ENCODE measurements around the gene TRAM2. TPM values are rescaled to one million over a fixed set of nuclear protein-coding genes. Genes with fewer than 3 reads are reported as not detected.

Gene TRAM2
- total and polyA plus RNA-seq, 5 donors from 2014 or later = 3.2 to 12.0 (median 4.0) TPM

DNA sequence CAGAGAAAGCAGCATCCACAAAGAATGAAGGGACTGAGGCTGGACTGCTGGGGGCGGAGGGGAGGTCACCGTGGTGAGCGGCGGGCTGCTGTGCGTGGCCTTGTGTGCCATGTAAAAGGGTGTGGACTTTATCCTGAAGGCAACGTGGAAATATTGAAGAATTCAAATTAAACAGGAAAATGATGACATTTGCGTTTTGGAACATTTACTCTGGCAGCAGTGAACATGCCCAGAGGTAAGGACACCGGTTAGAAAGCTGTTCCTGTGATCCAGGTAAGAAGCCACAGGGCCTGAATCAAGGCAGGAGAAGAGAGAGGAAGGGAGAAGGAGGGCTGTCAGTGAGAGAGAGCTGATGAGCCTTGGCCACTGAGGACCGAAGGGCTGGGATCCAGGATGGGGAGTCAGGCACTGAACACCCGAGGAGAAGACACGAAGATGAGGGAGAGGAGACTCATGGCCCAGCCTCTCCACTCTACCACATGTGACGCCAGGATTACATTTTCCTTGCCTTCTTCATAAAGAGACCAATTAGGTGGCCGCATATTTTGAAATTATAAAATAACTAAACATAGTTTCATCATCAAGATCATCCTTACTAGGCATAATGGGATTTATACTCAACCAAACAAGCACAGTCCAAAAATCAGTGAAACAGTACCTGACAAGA is 58.4 kb downstream of the TRAM2 start:
- H3K9me3 ChIP-seq (ENCODE audit: control insufficient read depth in 2 of 2, low read length in 2 of 2) = no peaks in the 10 kb centered on the region
- H3K36me3 Mint-ChIP-seq = peaks cover 49% of the 10 kb centered on the region
- H3K36me3 ChIP-seq (ENCODE audit: control insufficient read depth, insufficient read depth, low read length) = peaks cover 23% of the 10 kb centered on the region

DNA sequence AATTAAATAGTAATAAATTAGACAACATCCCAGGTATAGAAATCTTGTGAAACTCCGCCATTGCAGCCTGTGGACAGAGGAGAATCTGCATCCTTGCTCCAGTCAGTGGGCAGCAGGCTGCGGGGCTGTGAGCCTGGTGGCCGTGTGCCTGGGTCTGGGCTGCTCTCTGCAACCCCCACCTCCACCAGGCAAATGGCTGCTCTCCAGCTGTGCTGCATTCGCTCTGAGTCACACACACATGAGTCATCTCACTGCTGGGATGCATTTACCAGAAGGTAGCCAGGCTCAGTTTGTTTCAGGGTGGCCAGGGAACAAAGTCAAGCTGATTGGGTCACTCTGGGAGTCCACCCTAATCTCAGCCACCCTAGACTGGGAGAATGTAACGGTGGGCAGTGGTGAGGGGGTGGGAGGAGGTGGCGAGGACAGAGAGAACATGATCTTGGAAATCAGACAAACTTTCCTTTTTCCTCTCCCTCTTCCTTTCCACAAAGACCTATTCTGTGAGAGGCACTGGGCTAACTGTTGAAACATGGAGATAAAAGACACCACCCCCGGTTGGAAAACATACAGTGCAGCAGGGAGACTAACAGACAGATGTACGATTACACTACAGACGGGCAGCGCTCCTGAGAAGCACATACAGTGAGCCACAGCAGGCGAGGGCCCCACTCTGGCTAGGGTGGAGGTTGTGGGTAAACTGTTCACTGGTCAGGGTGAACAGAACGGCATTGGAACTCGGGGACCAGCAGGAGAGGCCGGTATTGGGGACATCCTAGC is 59.2 kb downstream of the TRAM2 start:
- H3K9me3 ChIP-seq (ENCODE audit: control insufficient read depth in 2 of 2, low read length in 2 of 2) = no peaks in the 10 kb centered on the region
- no peak overlapping the region for H3K27ac ChIP-seq (ENCODE audit: insufficient read depth, low read length, poor library complexity, severe bottlenecking)
- DNase-seq (no peak), ATAC-seq (ENCODE audit: low read depth in 2 of 2) (peak in 1 of 2 donors; percentile 55)
- Mint-ChIP-seq H3K36me3 (peaks cover 51% of the 10 kb centered on the region), H3K9me3 (no peaks in the 10 kb centered on the region), H3K4me3 (no peak overlapping the region), H3K27me3 (no peaks in the 10 kb centered on the region), H3K27ac (peak overlapping the region in 1 of 3 donors; percentile 56), H3K4me1 (peaks cover 2 to 5% (median 4%) of the 10 kb centered on the region in 4 donors)
- H3K27me3 ChIP-seq (ENCODE audit: control insufficient read depth, insufficient read depth, low read length) = no peaks in the 10 kb centered on the region
- H3K36me3 ChIP-seq (ENCODE audit: control insufficient read depth, insufficient read depth, low read length) = peaks cover 24% of the 10 kb centered on the region
- H3K4me3 ChIP-seq (ENCODE audit: low read depth, low read length) = no peak overlapping the region
- H3K4me1 ChIP-seq (ENCODE audit: control insufficient read depth, insufficient read depth, low read length, poor library complexity, severe bottlenecking) = no peaks in the 10 kb centered on the region

More for the DNA sequence above, 58.4 kb downstream of the TRAM2 start:
- DNase-seq (no peak), ATAC-seq (ENCODE audit: low read depth in 2 of 2) (no peak)
- no peak overlapping the region for H3K4me3 ChIP-seq (ENCODE audit: low read depth, low read length)
- H3K4me1 Mint-ChIP-seq = peaks cover 2 to 11% (median 7%) of the 10 kb centered on the region in 4 donors
- no peaks in the 10 kb centered on the region for H3K27me3 Mint-ChIP-seq
- H3K27ac Mint-ChIP-seq = peak overlapping the region in 1 of 3 donors; percentile 56
- H3K27me3 ChIP-seq (ENCODE audit: control insufficient read depth, insufficient read depth, low read length) = no peaks in the 10 kb centered on the region
- H3K4me3 Mint-ChIP-seq = no peak overlapping the region
- no peaks in the 10 kb centered on the region for H3K9me3 Mint-ChIP-seq
- H3K27ac ChIP-seq (ENCODE audit: insufficient read depth, low read length, poor library complexity, severe bottlenecking) = no peak overlapping the region
- H3K4me1 ChIP-seq (ENCODE audit: control insufficient read depth, insufficient read depth, low read length, poor library complexity, severe bottlenecking) = no peaks in the 10 kb centered on the region

DNA sequence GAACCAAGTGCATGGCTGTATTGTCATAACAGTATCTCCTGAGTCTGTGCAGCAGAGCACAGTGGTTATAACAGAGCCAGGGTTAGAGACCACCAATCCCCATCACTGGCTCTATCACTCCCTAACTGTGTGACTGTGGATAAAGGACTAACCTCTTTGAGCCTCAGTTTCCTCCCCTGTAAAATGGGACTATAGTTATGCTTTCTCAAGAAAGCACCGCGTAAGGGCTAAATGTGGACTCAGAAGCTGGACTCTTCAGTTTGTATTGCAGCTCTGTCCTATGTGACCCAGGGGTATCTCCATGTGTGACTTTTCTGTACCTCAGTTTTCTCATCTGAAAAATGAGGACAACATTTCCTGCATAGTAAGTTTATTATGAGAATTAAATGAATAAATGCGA is 59.9 kb downstream of the TRAM2 start:
- Mint-ChIP-seq H3K4me1 (peaks cover 0 to 5% (median 3%) of the 10 kb centered on the region in 4 donors), H3K9me3 (no peaks in the 10 kb centered on the region), H3K4me3 (no peak overlapping the region), H3K27ac (no peak overlapping the region), H3K36me3 (peaks cover 51% of the 10 kb centered on the region), H3K27me3 (no peaks in the 10 kb centered on the region)
- Histone ChIP-seq H3K4me3 (ENCODE audit: low read depth, low read length) (no peak overlapping the region), H3K9me3 (ENCODE audit: control insufficient read depth in 2 of 2, low read length in 2 of 2) (no peaks in the 10 kb centered on the region), H3K27me3 (ENCODE audit: control insufficient read depth, insufficient read depth, low read length) (no peaks in the 10 kb centered on the region), H3K36me3 (ENCODE audit: control insufficient read depth, insufficient read depth, low read length) (peaks cover 28% of the 10 kb centered on the region), H3K27ac (ENCODE audit: insufficient read depth, low read length, poor library complexity, severe bottlenecking) (no peak overlapping the region), H3K4me1 (ENCODE audit: control insufficient read depth, insufficient read depth, low read length, poor library complexity, severe bottlenecking) (no peaks in the 10 kb centered on the region)
- DNase-seq = no peak
- no peak for ATAC-seq (ENCODE audit: low read depth in 2 of 2)

DNA sequence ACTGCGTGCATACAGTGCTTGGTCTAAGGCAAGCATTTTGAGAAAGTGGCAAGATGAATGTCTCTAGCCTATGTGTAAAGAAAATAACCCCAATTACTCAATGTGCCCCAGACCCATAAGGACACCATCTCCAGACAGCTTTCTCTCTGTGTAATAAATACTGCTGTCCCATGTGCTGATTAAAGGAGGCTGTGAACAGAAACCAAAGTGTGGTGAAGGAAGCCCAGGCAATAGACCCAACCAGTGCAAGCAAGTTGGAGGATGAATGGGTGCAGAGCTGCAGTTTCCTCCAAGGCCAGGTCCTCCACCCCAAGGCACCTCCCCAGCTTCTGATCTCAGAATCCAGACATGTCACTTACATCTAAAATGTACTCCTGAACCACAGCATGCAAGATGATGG is 60.6 kb downstream of the TRAM2 start:
- peaks cover 0 to 5% (median 3%) of the 10 kb centered on the region in 4 donors for H3K4me1 Mint-ChIP-seq
- no peaks in the 10 kb centered on the region for H3K9me3 Mint-ChIP-seq
- no peak overlapping the region for H3K4me3 Mint-ChIP-seq
- ATAC-seq (ENCODE audit: low read depth in 2 of 2) (no peak), DNase-seq (peak in 1 of 3 donors; percentile 30)
- no peak overlapping the region for H3K27ac Mint-ChIP-seq
- H3K36me3 ChIP-seq (ENCODE audit: control insufficient read depth, insufficient read depth, low read length) = peaks cover 29% of the 10 kb centered on the region
- H3K27me3 Mint-ChIP-seq = no peaks in the 10 kb centered on the region
- no peaks in the 10 kb centered on the region for H3K4me1 ChIP-seq (ENCODE audit: control insufficient read depth, insufficient read depth, low read length, poor library complexity, severe bottlenecking)
- no peaks in the 10 kb centered on the region for H3K9me3 ChIP-seq (ENCODE audit: control insufficient read depth in 2 of 2, low read length in 2 of 2)
- H3K4me3 ChIP-seq (ENCODE audit: low read depth, low read length) = no peak overlapping the region
- peaks cover 51% of the 10 kb centered on the region for H3K36me3 Mint-ChIP-seq
- H3K27me3 ChIP-seq (ENCODE audit: control insufficient read depth, insufficient read depth, low read length) = no peaks in the 10 kb centered on the region
- H3K27ac ChIP-seq (ENCODE audit: insufficient read depth, low read length, poor library complexity, severe bottlenecking) = no peak overlapping the region

DNA sequence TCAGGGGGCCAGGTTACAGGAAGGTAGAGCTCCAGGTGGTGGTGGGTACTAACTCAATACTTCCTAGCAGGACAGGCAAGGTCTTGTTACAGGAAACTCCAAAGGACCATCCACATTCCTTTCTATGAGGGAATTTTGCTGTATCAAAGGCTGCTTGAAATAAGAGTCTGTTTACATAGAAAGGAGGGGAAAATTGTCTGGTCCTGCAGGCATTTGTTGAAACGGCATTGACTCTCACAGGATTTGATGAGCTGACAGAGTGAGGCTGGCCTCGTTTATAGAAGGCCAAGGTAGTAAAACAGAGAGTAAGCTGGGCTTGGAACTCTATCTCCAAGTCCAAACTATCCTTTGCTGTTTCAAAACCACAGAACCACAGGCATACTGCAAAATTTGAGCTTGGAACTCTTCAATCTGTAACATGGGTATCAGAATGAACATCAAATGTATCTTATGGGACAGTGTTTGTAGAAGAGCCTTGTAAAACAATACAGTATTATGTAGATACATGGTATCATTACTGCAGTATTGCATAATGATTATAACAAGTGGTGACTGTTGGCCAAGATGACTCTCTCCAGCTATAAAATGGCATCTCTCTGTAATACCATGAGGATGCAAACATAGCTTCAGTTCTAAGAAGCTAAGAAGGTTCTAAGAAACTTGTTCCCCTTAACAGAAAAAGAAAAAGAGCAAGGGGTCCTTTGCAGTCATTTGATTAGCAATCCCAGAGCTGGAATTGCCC is 61.5 kb downstream of the TRAM2 start:
- no peak overlapping the region for H3K27ac ChIP-seq (ENCODE audit: insufficient read depth, low read length, poor library complexity, severe bottlenecking)
- Mint-ChIP-seq H3K27ac (no peak overlapping the region), H3K9me3 (no peaks in the 10 kb centered on the region), H3K36me3 (peaks cover 54% of the 10 kb centered on the region), H3K4me3 (no peak overlapping the region), H3K4me1 (peaks cover 0 to 10% (median 3%) of the 10 kb centered on the region in 4 donors), H3K27me3 (no peaks in the 10 kb centered on the region)
- peaks cover 29% of the 10 kb centered on the region for H3K36me3 ChIP-seq (ENCODE audit: control insufficient read depth, insufficient read depth, low read length)
- ATAC-seq (ENCODE audit: low read depth in 2 of 2) (no peak), DNase-seq (no peak)
- no peaks in the 10 kb centered on the region for H3K27me3 ChIP-seq (ENCODE audit: control insufficient read depth, insufficient read depth, low read length)
- H3K4me1 ChIP-seq (ENCODE audit: control insufficient read depth, insufficient read depth, low read length, poor library complexity, severe bottlenecking) = no peaks in the 10 kb centered on the region
- H3K9me3 ChIP-seq (ENCODE audit: control insufficient read depth in 2 of 2, low read length in 2 of 2) = no peaks in the 10 kb centered on the region
- no peak overlapping the region for H3K4me3 ChIP-seq (ENCODE audit: low read depth, low read length)

DNA sequence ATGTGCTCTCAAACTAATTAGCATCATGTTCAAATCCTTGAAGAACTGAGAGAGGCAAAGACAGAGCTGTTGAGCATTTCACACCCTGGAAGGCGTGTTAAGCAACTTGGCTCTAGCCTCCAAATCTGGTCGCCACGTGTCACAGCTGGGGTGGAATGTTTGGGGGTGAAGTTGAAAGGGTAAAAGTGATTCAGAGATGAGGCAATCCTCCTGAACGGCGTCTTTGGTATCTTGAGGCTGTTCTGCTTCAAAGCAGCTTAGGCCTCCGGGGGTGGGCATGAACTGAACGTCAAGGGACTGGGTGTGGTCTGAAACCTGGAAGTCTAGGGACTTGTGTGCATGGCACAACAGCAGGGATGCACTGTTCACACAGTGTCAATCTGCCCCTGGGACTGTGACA is 62.3 kb downstream of the TRAM2 start:
- no peaks in the 10 kb centered on the region for H3K27me3 Mint-ChIP-seq
- H3K4me1 Mint-ChIP-seq = peaks cover 0 to 10% (median 2%) of the 10 kb centered on the region in 4 donors
- Histone ChIP-seq H3K4me1 (ENCODE audit: control insufficient read depth, insufficient read depth, low read length, poor library complexity, severe bottlenecking) (no peaks in the 10 kb centered on the region), H3K27me3 (ENCODE audit: control insufficient read depth, insufficient read depth, low read length) (no peaks in the 10 kb centered on the region), H3K4me3 (ENCODE audit: low read depth, low read length) (no peak overlapping the region), H3K27ac (ENCODE audit: insufficient read depth, low read length, poor library complexity, severe bottlenecking) (no peak overlapping the region), H3K36me3 (ENCODE audit: control insufficient read depth, insufficient read depth, low read length) (peaks cover 29% of the 10 kb centered on the region), H3K9me3 (ENCODE audit: control insufficient read depth in 2 of 2, low read length in 2 of 2) (no peaks in the 10 kb centered on the region)
- no peak for DNase-seq
- ATAC-seq (ENCODE audit: low read depth in 2 of 2) = no peak
- H3K4me3 Mint-ChIP-seq = no peak overlapping the region
- H3K27ac Mint-ChIP-seq = no peak overlapping the region
- no peaks in the 10 kb centered on the region for H3K9me3 Mint-ChIP-seq
- peaks cover 54% of the 10 kb centered on the region for H3K36me3 Mint-ChIP-seq

DNA sequence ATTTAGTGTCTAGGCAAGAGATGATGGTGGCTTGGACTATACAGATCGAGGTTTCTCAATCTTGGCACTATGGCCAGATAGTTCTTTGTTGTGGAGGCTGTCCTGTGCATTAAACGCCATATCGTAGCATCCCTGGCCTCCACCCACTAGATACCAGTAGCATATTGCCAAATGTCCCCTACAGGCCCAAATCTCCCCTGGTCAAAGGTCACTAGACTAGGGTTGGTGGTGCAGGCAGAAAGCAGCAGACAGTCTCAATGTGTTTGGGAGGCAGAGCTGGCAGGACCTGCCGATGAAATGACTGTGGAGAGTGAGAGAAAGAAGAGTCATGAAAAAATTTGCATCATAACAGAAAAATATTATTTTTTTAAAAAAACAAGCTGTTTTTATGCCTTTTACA is 63.0 kb downstream of the TRAM2 start:
- H3K4me3 Mint-ChIP-seq = no peak overlapping the region

More for the DNA sequence above, 63.0 kb downstream of the TRAM2 start:
- no peak overlapping the region for H3K27ac ChIP-seq (ENCODE audit: insufficient read depth, low read length, poor library complexity, severe bottlenecking)
- H3K27me3 ChIP-seq (ENCODE audit: control insufficient read depth, insufficient read depth, low read length) = no peaks in the 10 kb centered on the region
- no peaks in the 10 kb centered on the region for H3K4me1 ChIP-seq (ENCODE audit: control insufficient read depth, insufficient read depth, low read length, poor library complexity, severe bottlenecking)
- DNase-seq (no peak), ATAC-seq (ENCODE audit: low read depth in 2 of 2) (no peak)
- no peaks in the 10 kb centered on the region for H3K9me3 ChIP-seq (ENCODE audit: control insufficient read depth in 2 of 2, low read length in 2 of 2)
- H3K36me3 Mint-ChIP-seq = peaks cover 54% of the 10 kb centered on the region
- H3K4me1 Mint-ChIP-seq = peaks cover 0 to 6% (median 2%) of the 10 kb centered on the region in 4 donors
- no peak overlapping the region for H3K27ac Mint-ChIP-seq
- H3K4me3 ChIP-seq (ENCODE audit: low read depth, low read length) = no peak overlapping the region
- H3K36me3 ChIP-seq (ENCODE audit: control insufficient read depth, insufficient read depth, low read length) = peaks cover 35% of the 10 kb centered on the region
- no peaks in the 10 kb centered on the region for H3K9me3 Mint-ChIP-seq
- no peaks in the 10 kb centered on the region for H3K27me3 Mint-ChIP-seq

All from CD4-positive, CD25-positive, alpha-beta regulatory T cell (primary cell).